HG03378 (cell line): ENCODE data around the gene CCR4.
"Not testable (repeated sequence)": the region's sequence is repeated elsewhere in the genome, so short reads cannot be mapped to it uniquely, and the experiment has no call there.

Experiments
- ATAC-seq: cut with Tn5 transposase; IDR thresholded peaks from one replicate; pipeline ENCODE4 v1.9.1; 2021; ENCODE audit warnings: mild to moderate bottlenecking, moderate library complexity; ENCODE audit not compliant: unreplicated experiment

The CCR4 gene

GRCh38 chr3:32950516-32950915 is 928 bp upstream of the CCR4 start:
- ATAC-seq, result no peak

GRCh38 chr3:32952369-32953077 is 1.1 kb downstream of the CCR4 start:
- ATAC-seq, result no peak

GRCh38 chr3:32954506-32954905 is 3.1 kb downstream of the CCR4 start:
- ATAC-seq, result no peak

GRCh38 chr3:32956750-32957570 is 5.5 kb downstream of the CCR4 start:
- ATAC-seq, result no peak

GRCh38 chr3:32958509-32958908 is 7.1 kb downstream of the CCR4 start:
- ATAC-seq, result no peak

GRCh38 chr3:32959371-32959770 is 7.9 kb downstream of the CCR4 start:
- no peak for ATAC-seq

GRCh38 chr3:32960404-32961170 is 9.1 kb downstream of the CCR4 start:
- peak; percentile 92 for ATAC-seq

- no peak for ATAC-seq
Measured at GRCh38 chr3:32961189-32961715, 9.8 kb downstream of the CCR4 start.

- ATAC-seq, result no peak
Measured at GRCh38 chr3:32963871-32964270, 12.4 kb downstream of the CCR4 start.

- ATAC-seq, result not testable (repeated sequence)
Measured at GRCh38 chr3:32964781-32965180, 13.3 kb downstream of the CCR4 start.

GRCh38 chr3:32965617-32966213 is 14.3 kb downstream of the CCR4 start:
- ATAC-seq, result not testable (repeated sequence)

- not testable (repeated sequence) for ATAC-seq
Measured at GRCh38 chr3:32966627-32967026, 15.2 kb downstream of the CCR4 start.

- no peak for ATAC-seq
Measured at GRCh38 chr3:32968166-32968919, 16.9 kb downstream of the CCR4 start.

GRCh38 chr3:32968920-32969389 is 17.5 kb downstream of the CCR4 start:
- ATAC-seq, result no peak

GRCh38 chr3:32969656-32970055 is 18.2 kb downstream of the CCR4 start:
- no peak for ATAC-seq

GRCh38 chr3:32971291-32971690 is 19.8 kb downstream of the CCR4 start:
- ATAC-seq, result not testable (repeated sequence)

GRCh38 chr3:32972482-32973146 is 21.2 kb downstream of the CCR4 start:
- ATAC-seq, result no peak

- ATAC-seq, result peak; percentile 86
Measured at GRCh38 chr3:32973982-32974381, 22.5 kb downstream of the CCR4 start.

GRCh38 chr3:32975891-32976595 is 24.6 kb downstream of the CCR4 start:
- no peak for ATAC-seq
